Neural progenitor cell (in vitro differentiated cells): ENCODE results near the gene CA12. TPM values are rescaled to one million over a fixed set of nuclear protein-coding genes. Genes with fewer than 3 reads are reported as not detected.

Source experiments
- DNase-seq: peaks from one replicate; pipeline ENCODE4 v3.0.0-alpha.2; 2016; ENCODE audit warnings: low spot score
- H2AFZ ChIP-seq: fragments of 200-600 bp; sonication (generic); replicated peaks from 2 replicates; pipeline ENCODE4 v1.6.1; 2016; ENCODE audit warnings: antibody characterized with exemption
- H3F3A ChIP-seq: fragments of 200-600 bp; sonication (generic); 2 replicates; pipeline ENCODE4 v1.6.1; 2016; ENCODE audit warnings: antibody characterized with exemption, low read depth
- H3K27ac ChIP-seq: fragments of 200-600 bp; sonication (generic); 2 replicates; pipeline ENCODE4 v1.5.1; 2016; ENCODE audit warnings: mild to moderate bottlenecking
- H3K27me3 ChIP-seq: fragments of 200-600 bp; sonication (generic); 2 replicates; pipeline ENCODE4 v1.6.1; 2016; ENCODE audit warnings: mild to moderate bottlenecking, moderate library complexity
- H3K36me3 ChIP-seq: fragments of 200-600 bp; sonication (generic); 2 replicates; pipeline ENCODE4 v1.5.1; 2016
- H3K4me1 ChIP-seq: fragments of 200-600 bp; sonication (generic); 2 replicates; pipeline ENCODE4 v1.6.1; 2016; ENCODE audit warnings: mixed run types
- H3K4me2 ChIP-seq: fragments of 200-600 bp; sonication (generic); 2 replicates; pipeline ENCODE4 v1.6.1; 2016
- H3K4me3 ChIP-seq: fragments of 200-600 bp; sonication (generic); 2 replicates; pipeline ENCODE4 v1.5.1; 2016
- H3K79me2 ChIP-seq: fragments of 200-600 bp; sonication (generic); 2 replicates; pipeline ENCODE4 v1.6.1; 2016; ENCODE audit warnings: low read depth
- H3K9ac ChIP-seq: fragments of 200-600 bp; sonication (generic); 2 replicates; pipeline ENCODE4 v1.6.1; 2016
- H3K9me3 ChIP-seq: fragments of 200-600 bp; sonication (generic); 2 replicates; pipeline ENCODE4 v1.5.1; 2016; ENCODE audit warnings: low read depth
- H4K20me1 ChIP-seq: fragments of 200-600 bp; sonication (generic); 2 replicates; pipeline ENCODE4 v1.6.1; 2016; ENCODE audit warnings: low read depth
- H3K27ac Mint-ChIP-seq: 3 replicates; pipeline ENCODE4 v1.8.0; 2021; ENCODE audit warnings: mixed read lengths
- H3K27me3 Mint-ChIP-seq: 2 replicates; pipeline ENCODE4 v1.8.0; 2022; ENCODE audit warnings: low read depth, mild to moderate bottlenecking, inconsistent platforms, moderate library complexity, mixed read lengths; ENCODE audit not compliant: insufficient read depth
- H3K36me3 Mint-ChIP-seq: 3 replicates; pipeline ENCODE4 v1.8.0; 2021; ENCODE audit warnings: mixed read lengths
- H3K4me1 Mint-ChIP-seq: 3 replicates; pipeline ENCODE4 v1.8.0; 2021; ENCODE audit warnings: mixed read lengths
- H3K4me3 Mint-ChIP-seq: 3 replicates; pipeline ENCODE4 v1.8.0; 2021; ENCODE audit warnings: mild to moderate bottlenecking, moderate library complexity, mixed read lengths
- H3K9me3 Mint-ChIP-seq: 3 replicates; pipeline ENCODE4 v1.8.0; 2020; ENCODE audit warnings: mixed read lengths
- EZH2 ChIP-seq: fragments of 200-600 bp; sonication (generic); IDR thresholded peaks from 2 replicates; pipeline ENCODE4 v1.6.1; 2017; ENCODE audit warnings: antibody characterized with exemption, mild to moderate bottlenecking, moderate library complexity
- EZH2phosphoT487 ChIP-seq: fragments of 200-600 bp; sonication (generic); IDR thresholded peaks from 2 replicates; pipeline ENCODE4 v1.6.1; 2017; ENCODE audit warnings: antibody characterized with exemption
- total RNA-seq: library from RNA; depleted of rRNA; stranded (reverse); fragments of >200 nt; gene quantifications from 2 replicates; pipeline ENCODE4 v1.2.3, GENCODE V29; 2015; ENCODE audit warnings: low replicate concordance
- TF ChIP-seq, protein P1 (sequence below): fragments of 200-600 bp; sonication (generic); IDR thresholded peaks from 2 replicates; pipeline ENCODE4 v1.5.1; 2017; ENCODE audit warnings: antibody characterized with exemption, mild to moderate bottlenecking

CA12 gene
- total RNA-seq, 1 donor from 2014 or later: 0.45 TPM

DNA sequence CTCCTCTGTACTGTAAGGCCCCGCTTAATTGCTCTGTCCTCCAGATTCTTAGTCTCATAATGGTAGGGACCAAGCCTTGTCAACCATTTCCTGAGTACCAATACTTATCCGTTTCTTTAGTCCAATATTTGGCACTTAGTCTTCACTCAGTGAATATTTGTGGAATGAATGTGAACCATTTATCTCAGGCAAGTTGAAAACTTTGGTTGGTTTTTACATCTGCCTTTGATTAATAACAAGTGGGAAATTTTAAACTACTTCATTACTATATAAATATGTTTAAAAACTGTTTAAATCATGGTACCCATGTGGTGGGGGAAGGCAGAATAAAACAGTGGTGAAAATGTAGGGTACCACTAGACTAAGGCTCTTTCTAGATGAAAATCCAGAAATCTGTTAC lies 15.2 kb downstream of the CA12 start:
- Histone ChIP-seq H3K36me3 (no peaks in the 10 kb centered on the region), H3K9ac (no peak overlapping the region), H2AFZ (no peak overlapping the region), H3K4me1 (no peaks in the 10 kb centered on the region), H4K20me1 (no peaks in the 10 kb centered on the region), H3K27ac (no peak overlapping the region), H3F3A (no peaks in the 10 kb centered on the region), H3K27me3 (no peaks in the 10 kb centered on the region), H3K79me2 (no peaks in the 10 kb centered on the region), H3K9me3 (no peaks in the 10 kb centered on the region), H3K4me2 (no peak overlapping the region), H3K4me3 (no peak overlapping the region)
- TF ChIP-seq, protein P1, sequence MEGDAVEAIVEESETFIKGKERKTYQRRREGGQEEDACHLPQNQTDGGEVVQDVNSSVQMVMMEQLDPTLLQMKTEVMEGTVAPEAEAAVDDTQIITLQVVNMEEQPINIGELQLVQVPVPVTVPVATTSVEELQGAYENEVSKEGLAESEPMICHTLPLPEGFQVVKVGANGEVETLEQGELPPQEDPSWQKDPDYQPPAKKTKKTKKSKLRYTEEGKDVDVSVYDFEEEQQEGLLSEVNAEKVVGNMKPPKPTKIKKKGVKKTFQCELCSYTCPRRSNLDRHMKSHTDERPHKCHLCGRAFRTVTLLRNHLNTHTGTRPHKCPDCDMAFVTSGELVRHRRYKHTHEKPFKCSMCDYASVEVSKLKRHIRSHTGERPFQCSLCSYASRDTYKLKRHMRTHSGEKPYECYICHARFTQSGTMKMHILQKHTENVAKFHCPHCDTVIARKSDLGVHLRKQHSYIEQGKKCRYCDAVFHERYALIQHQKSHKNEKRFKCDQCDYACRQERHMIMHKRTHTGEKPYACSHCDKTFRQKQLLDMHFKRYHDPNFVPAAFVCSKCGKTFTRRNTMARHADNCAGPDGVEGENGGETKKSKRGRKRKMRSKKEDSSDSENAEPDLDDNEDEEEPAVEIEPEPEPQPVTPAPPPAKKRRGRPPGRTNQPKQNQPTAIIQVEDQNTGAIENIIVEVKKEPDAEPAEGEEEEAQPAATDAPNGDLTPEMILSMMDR: no peak
- no peak for TF ChIP-seq EZH2phosphoT487
- no peak for TF ChIP-seq EZH2
- Mint-ChIP-seq H3K9me3 (no peaks in the 10 kb centered on the region), H3K36me3 (peaks cover 2% of the 10 kb centered on the region), H3K27me3 (peaks cover 2% of the 10 kb centered on the region), H3K27ac (peak overlapping the region; percentile 30), H3K4me1 (peaks cover 16% of the 10 kb centered on the region), H3K4me3 (no peak overlapping the region)
- DNase-seq: no peak

DNA sequence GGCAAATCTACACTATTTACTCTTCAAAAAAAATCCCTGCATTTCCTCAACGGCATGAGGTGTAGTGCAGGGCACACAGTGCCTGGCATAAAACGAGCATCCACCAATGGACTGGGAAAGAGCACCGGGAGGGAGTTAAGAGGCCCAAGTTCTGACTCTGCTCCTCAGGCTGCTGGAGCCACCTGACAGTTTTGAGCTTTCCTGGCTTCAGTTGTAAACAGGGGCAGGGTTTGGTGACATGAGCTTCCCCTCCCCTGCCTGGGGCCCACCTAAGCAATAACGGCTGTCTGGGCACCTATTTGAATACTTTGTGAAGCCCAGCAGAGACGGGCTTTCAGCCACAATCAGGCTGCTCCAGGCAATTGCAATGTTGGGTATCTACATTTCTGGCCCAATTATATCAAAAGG lies 16.4 kb downstream of the CA12 start:
- TF ChIP-seq EZH2: no peak
- TF ChIP-seq, protein P1: no peak
- no peak for TF ChIP-seq EZH2phosphoT487
- no peak for DNase-seq
- Mint-ChIP-seq H3K36me3 (peaks cover 2% of the 10 kb centered on the region), H3K9me3 (peaks cover 3% of the 10 kb centered on the region), H3K4me1 (peaks cover 13% of the 10 kb centered on the region), H3K27ac (no peak overlapping the region), H3K27me3 (peaks cover 5% of the 10 kb centered on the region), H3K4me3 (no peak overlapping the region)
- Histone ChIP-seq H3K4me3 (no peak overlapping the region), H4K20me1 (no peaks in the 10 kb centered on the region), H3K4me2 (no peak overlapping the region), H3K27me3 (no peaks in the 10 kb centered on the region), H3K4me1 (no peaks in the 10 kb centered on the region), H3K79me2 (no peaks in the 10 kb centered on the region), H3F3A (no peaks in the 10 kb centered on the region), H3K9me3 (no peaks in the 10 kb centered on the region), H2AFZ (no peak overlapping the region), H3K27ac (no peak overlapping the region), H3K36me3 (no peaks in the 10 kb centered on the region), H3K9ac (no peak overlapping the region)

DNA sequence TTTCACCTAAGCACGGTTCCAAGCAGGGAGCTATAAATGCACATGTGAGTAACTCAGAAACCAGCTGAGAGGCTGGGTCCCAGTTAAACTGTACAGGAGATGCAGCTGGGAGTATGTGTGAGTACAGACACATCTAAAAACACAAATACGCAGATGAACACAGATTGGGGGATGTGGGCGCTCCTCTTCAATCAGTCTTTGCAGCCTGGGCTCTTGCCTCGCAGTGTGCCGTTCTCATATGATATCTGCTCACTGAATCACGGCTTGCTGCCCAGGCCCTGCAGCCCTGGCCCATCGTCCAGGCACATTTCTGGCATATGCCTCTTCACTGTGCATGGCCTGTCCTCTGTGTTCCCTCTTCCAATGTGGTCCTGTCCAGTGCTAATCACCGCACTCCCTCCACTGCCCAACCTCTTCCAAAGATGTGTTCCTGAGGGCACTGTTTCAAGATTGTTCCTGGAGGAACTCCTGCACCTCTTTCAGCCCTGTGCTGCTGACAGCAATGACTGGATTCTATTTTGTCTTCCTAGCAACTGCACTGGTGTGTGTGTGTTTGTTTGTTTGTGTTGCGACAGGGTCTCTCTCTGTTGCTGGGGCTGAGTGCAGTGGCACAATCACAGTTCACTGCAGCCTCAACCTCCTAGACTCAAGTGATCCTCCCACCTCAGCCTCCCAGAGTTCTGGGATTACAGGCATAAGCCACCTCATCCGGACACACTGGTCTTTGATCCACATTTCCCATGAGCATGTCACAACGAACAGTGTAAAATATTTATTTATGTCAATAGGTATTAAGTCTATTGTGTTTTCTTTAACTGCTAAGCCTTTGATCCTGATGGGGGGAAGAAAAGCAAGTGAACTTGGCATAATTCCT lies 17.0 kb downstream of the CA12 start:
- Histone ChIP-seq H2AFZ (no peak overlapping the region), H3K4me1 (no peaks in the 10 kb centered on the region), H3K4me3 (no peak overlapping the region), H3K9me3 (no peaks in the 10 kb centered on the region), H3F3A (no peaks in the 10 kb centered on the region), H3K27ac (no peak overlapping the region), H3K79me2 (no peaks in the 10 kb centered on the region), H3K27me3 (no peaks in the 10 kb centered on the region), H3K36me3 (no peaks in the 10 kb centered on the region), H3K9ac (no peak overlapping the region), H3K4me2 (no peak overlapping the region), H4K20me1 (no peaks in the 10 kb centered on the region)
- DNase-seq: no peak
- peaks cover 5% of the 10 kb centered on the region for H3K9me3 Mint-ChIP-seq
- H3K36me3 Mint-ChIP-seq: peaks cover 2% of the 10 kb centered on the region
- no peak overlapping the region for H3K27ac Mint-ChIP-seq
- TF ChIP-seq EZH2phosphoT487 (no peak), EZH2 (no peak)
- TF ChIP-seq, protein P1: no peak
- peaks cover 13% of the 10 kb centered on the region for H3K4me1 Mint-ChIP-seq
- H3K27me3 Mint-ChIP-seq: peaks cover 5% of the 10 kb centered on the region
- H3K4me3 Mint-ChIP-seq: no peak overlapping the region
